Adrenal gland (tissue), 12 donors: ENCODE data around the gene PCSK6. TPM values are rescaled to one million over a fixed set of nuclear protein-coding genes. Genes with fewer than 3 reads are reported as not detected.
A peak's percentile ranks its signal among the peaks of the same experiment; 100 is the strongest.

Experiments
- DNase-seq, 7 donors: peaks; one replicate each; pipeline ENCODE4 v3.0.0-alpha.2; 2019 to 2020
- H3K27ac ChIP-seq, 5 donors: fragments of 200-600 bp; sonication (generic) in 4 of 5; 1 replicate in 3 of 5; 2 replicates in 2 of 5; pipeline versions ENCODE4 v1.5.1 to v1.8.0; 2016 to 2020; ENCODE audit warnings: mild to moderate bottlenecking in 1 of 5
- H3K27me3 ChIP-seq: fragments of 200-600 bp; 2 replicates; pipeline ENCODE4 v1.8.0; 2021
- H3K36me3 ChIP-seq, 2 donors: fragments of 200-600 bp; replicated peaks in 1 of 2; 1 replicate in 1 of 2; 2 replicates in 1 of 2; pipeline versions ENCODE4 v1.5.1 to v1.8.0; 2018 to 2022
- H3K4me1 ChIP-seq, 2 donors: fragments of 200-600 bp; replicated peaks in 1 of 2; 1 replicate in 1 of 2; 2 replicates in 1 of 2; pipeline versions ENCODE4 v1.5.1 to v1.8.0; 2018 to 2021
- H3K4me3 ChIP-seq, 4 donors: fragments of 200-600 bp; sonication (generic) in 3 of 4; one replicate each; pipeline ENCODE4 v1.5.1; 2016 to 2018
- H3K9me3 ChIP-seq, 3 donors: fragments of 200-600 bp; sonication (generic) in 1 of 3; replicated peaks in 1 of 3; 1 replicate in 2 of 3; 2 replicates in 1 of 3; pipeline versions ENCODE4 v1.5.1 to v1.8.0; 2016 to 2021
- POLR2A ChIP-seq, 2 donors: fragments of 450-650 bp; IDR thresholded peaks; one replicate each; pipeline ENCODE4 v1.6.1; 2017; ENCODE audit warnings: antibody characterized with exemption in 2 of 2, mild to moderate bottlenecking in 2 of 2, moderate library complexity in 1 of 2
- WGBS, 4 donors: extraction: QIAGEN DNeasy Blood & Tissue Kit in 2 of 4; methylation state at CpG; one replicate each; pipeline versions ENCODE4 v1.1.5 to v1.1.7; 2013 to 2017; 5-methylcytosine and 5-hydroxymethylcytosine counted together
- intact Hi-C, 2 donors: fragments of 100-400 bp; cut with DNase I; formaldehyde crosslinking; loops; one replicate each; pipeline versions ENCODE4 v1.14.1 to v1.15.0; 2022 to 2023
- polyA plus RNA-seq, 3 donors: library from polyadenylated mRNA; stranded (reverse); fragments of 200-250 nt in 2 of 3; fragments of 350-450 nt in 1 of 3; fragmentation: Illumina TruSeq in 1 of 3; extraction: RNeasy Lipid Tissue Mini Kit (QIAGEN cat#74804) in 1 of 3; gene quantifications; one replicate each; pipeline ENCODE4 v1.2.3, GENCODE V29; 2013 to 2014
- total RNA-seq, 9 donors: library from RNA; depleted of rRNA in 4 of 9; stranded (reverse); fragments of >200 nt in 4 of 9; fragments of 120-200 nt in 1 of 9; fragmentation: NEBNext Ultra II Directional in 1 of 9; extraction: Animal tissue kit (Norgen Biotek cat#: 25700) in 1 of 9; gene quantifications; one replicate each; pipeline versions ENCODE4 v1.1.0 to v1.2.4, GENCODE V29; 2013 to 2023
- TF ChIP-seq, protein P1 (sequence below), 6 experiments: fragments of 450-650 bp in 4 of 6; fragments of 200-600 bp in 2 of 6; sonication (generic) in 1 of 6; IDR thresholded peaks; 1 replicate in 5 of 6; 2 replicates in 1 of 6; pipeline versions ENCODE4 v1.5.1 to v1.8.0; 2016 to 2021; ENCODE audit warnings: antibody characterized with exemption in 6 of 6, mild to moderate bottlenecking in 2 of 6, moderate library complexity in 1 of 6
- donor health status: healthy with polysubstance abuse.
- donor health status: Bipolar disorder and iron deficiency.
- donor health status: DM: yes; HTN: yes; CAD: no.
- donor health status: DM: no; HTN: no; CAD: no.
- donor health status: DM: no; HTN: no; CAD: no.
- donor health status: DM: yes; HTN: yes; CAD: no.

PCSK6 gene
- total and polyA plus RNA-seq, 12 donors = 0.88 to 53.0 (median 5.6) TPM

DNA sequence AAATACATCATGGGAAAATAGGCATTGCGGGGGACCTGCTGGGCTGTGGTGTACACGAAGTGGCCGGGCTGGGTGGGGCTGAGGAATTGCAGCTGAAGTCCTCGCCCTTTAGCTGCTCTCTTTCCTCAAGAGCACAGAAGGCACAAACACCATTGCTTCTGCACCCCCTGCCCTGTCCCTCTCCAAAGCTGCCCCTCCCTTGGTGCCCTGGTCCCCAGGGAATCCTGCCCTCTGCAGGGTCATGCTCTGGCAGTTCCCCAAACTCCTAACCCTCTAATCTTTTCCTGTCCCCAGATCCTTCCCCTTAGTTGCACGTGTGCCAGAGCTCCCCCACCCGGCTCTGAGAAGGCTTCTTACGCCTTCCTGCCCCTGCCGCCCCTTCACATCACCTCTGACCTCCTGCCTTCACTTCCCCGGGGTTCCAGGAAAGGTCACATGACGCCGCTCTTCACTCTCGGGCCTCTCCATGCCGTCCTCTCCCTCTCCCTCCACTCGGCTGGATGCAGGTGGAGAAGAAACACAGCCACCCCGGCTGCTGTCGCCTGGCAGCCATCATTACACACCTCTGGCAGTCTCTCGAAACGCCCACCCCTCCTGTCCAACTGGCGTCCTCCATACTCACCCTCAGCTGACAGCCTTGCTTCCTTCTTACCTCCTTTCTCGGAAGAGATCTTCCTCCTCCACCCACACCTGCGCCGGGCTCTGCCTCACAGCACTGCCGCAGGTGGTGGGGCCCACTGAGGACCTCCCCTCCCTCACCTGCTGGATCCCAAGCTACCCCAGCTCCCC is 6.9 kb upstream of the PCSK6 start:
- no peak for TF ChIP-seq POLR2A (IDR thresholded peaks at IDR 0.05)
- TF ChIP-seq, protein P1, sequence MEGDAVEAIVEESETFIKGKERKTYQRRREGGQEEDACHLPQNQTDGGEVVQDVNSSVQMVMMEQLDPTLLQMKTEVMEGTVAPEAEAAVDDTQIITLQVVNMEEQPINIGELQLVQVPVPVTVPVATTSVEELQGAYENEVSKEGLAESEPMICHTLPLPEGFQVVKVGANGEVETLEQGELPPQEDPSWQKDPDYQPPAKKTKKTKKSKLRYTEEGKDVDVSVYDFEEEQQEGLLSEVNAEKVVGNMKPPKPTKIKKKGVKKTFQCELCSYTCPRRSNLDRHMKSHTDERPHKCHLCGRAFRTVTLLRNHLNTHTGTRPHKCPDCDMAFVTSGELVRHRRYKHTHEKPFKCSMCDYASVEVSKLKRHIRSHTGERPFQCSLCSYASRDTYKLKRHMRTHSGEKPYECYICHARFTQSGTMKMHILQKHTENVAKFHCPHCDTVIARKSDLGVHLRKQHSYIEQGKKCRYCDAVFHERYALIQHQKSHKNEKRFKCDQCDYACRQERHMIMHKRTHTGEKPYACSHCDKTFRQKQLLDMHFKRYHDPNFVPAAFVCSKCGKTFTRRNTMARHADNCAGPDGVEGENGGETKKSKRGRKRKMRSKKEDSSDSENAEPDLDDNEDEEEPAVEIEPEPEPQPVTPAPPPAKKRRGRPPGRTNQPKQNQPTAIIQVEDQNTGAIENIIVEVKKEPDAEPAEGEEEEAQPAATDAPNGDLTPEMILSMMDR (IDR thresholded peaks at IDR 0.05) = no peak
- H3K27me3 ChIP-seq = peaks cover 26% of the 10 kb centered on the region
- no peaks in the 10 kb centered on the region for H3K9me3 ChIP-seq
- H3K4me1 ChIP-seq = peaks cover under 1 to 5% of the 10 kb centered on the region in 2 donors
- intact Hi-C loops = loop anchor here (5.0 to 10.0 kb wide), 2 partner anchors 189 to 192 kb away; no protein-coding TSS in a partner anchor
- no peaks in the 10 kb centered on the region for H3K36me3 ChIP-seq
- peak in 1 of 7 donors; percentile 35 for DNase-seq
- no peak overlapping the region for H3K4me3 ChIP-seq
- H3K27ac ChIP-seq = no peak overlapping the region
- WGBS, 4 donors = 45 to 55% (median 54%) methylated on average over 23 of the region's 23 CpGs

DNA sequence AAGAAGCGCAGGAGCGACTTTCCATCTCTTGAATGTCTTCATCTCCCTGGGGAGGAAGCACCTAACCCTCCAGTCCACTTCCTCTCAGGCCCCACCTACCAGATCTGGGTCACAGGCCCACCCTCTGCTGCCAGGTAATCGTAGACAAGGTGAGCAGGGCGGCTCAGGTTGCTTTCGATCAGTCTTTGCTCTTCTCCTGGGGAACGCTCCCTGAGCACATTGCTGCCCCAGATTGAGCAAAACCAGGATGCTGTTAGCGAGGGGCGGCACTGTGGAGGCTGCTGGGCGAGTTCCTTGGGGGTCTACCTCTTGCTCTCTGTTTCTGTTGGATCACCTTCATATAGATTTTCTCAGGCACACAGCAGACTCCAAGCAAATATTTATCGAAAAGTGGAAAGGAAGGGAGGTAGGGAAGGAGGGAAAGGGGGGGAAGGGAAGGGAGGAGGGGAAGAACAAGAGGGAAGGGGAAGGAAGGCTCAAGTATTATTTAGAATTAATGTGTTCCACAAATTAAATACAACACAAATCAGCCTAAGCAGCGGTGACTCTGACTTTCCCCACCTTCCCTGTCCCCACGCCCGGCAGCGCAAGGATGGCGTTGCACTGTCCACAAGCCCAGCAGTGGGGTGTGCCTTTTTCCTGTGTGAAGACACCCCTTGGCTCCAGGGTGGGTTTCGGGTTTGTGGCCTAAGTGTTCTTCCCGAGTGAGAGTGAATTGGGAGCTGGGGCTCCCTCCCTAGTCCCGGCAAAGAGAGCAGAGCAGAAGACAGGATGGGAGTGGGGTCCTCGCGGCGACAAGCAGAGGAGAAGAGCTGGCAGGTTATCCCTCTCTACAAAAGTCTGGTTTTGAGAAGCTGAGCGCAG is 6.1 kb upstream of the PCSK6 start:
- 73 to 79% (median 76%) methylated on average over 22 of the region's 22 CpGs for WGBS, 4 donors
- H3K36me3 ChIP-seq = no peaks in the 10 kb centered on the region
- H3K27ac ChIP-seq = no peak overlapping the region
- no peak overlapping the region for H3K4me3 ChIP-seq
- TF ChIP-seq POLR2A (IDR thresholded peaks at IDR 0.05) = no peak
- TF ChIP-seq, protein P1 (IDR thresholded peaks at IDR 0.05) = no peak
- H3K4me1 ChIP-seq = no peaks in the 10 kb centered on the region
- no peaks in the 10 kb centered on the region for H3K9me3 ChIP-seq
- peak in 1 of 7 donors; percentile 24 for DNase-seq
- H3K27me3 ChIP-seq = peaks cover 26% of the 10 kb centered on the region
- intact Hi-C loops = loop anchor here (5.0 to 10.0 kb wide), 2 partner anchors 188 to 191 kb away; no protein-coding TSS in a partner anchor

DNA sequence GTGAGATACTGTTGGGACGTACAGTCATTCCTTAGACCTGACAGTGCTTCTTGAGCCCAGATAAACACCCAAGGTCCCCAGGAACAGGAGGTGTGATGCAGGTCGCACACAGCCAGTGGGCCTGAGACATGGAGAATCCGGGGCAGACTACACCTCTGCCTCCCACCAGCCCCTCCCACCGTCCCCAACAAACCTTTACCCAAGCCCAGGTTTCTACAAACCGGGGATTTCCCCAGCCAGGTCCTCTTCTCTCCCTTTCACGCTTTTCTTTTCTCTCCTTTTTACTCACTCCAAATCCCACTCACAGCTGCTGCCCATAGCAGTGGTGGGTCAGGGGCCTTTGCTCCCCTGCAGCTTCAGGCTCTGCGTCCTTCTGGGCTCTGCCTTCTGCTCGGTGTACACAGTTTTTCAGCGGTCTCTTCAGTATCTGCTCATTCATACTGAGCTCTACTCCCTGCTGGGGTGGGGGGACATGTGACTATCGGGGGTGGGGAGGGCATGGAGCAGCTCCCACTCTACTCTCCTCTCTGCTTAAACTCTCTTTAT is 4.8 kb upstream of the PCSK6 start:
- TF ChIP-seq, protein P1 (IDR thresholded peaks at IDR 0.05) = no peak
- TF ChIP-seq POLR2A (IDR thresholded peaks at IDR 0.05) = no peak
- Histone ChIP-seq H3K36me3 (no peaks in the 10 kb centered on the region), H3K9me3 (no peaks in the 10 kb centered on the region), H3K27me3 (peaks cover 26% of the 10 kb centered on the region), H3K4me3 (no peak overlapping the region), H3K4me1 (no peaks in the 10 kb centered on the region), H3K27ac (no peak overlapping the region)
- 71 to 77% (median 73%) methylated on average over 10 of the region's 10 CpGs for WGBS, 4 donors
- peak in 1 of 7 donors; percentile 38 for DNase-seq
- intact Hi-C loops = loop anchor here in 1 of 2 donors (10.0 kb wide), 1 partner anchor 190 kb away; no protein-coding TSS in a partner anchor
